ENCODE results near the gene TMBIM1. TPM values are rescaled to one million over a fixed set of nuclear protein-coding genes. Genes with fewer than 3 reads are reported as not detected.

The TMBIM1 gene
- total and polyA plus RNA-seq, 9 of the 15 experiments (the other 6 are each of a cell fraction or from before 2014, with no cell fraction given), result 14.2 to 105 (median 47.0) TPM

- TF ChIP-seq ZBTB40 (IDR thresholded peaks at IDR 0.05) (no peak), ZBTB40 (CRISPR knock-in tag; IDR thresholded peaks at IDR 0.05) (no peak), AFF4 (CRISPR knock-in tag; IDR thresholded peaks at IDR 0.05) (no peak), RBM15 (IDR thresholded peaks at IDR 0.05; ENCODE audit: insufficient read depth, low read length) (no peak), MITF (IDR thresholded peaks at IDR 0.05) (no peak), CC2D1A (IDR thresholded peaks at IDR 0.05) (no peak), MLLT1 (IDR thresholded peaks at IDR 0.05) (no peak), FOXP1 (CRISPR knock-in tag; IDR thresholded peaks at IDR 0.05) (no peak), CBX8 (IDR thresholded peaks at IDR 0.05; ENCODE audit: borderline replicate concordance, extremely low read depth, low read depth, low read length, poor library complexity, severe bottlenecking) (no peak), TAF15 (IDR thresholded peaks at IDR 0.05; ENCODE audit: low read depth, low read length) (no peak), ZNF217 (CRISPR knock-in tag; IDR thresholded peaks at IDR 0.05) (no peak)
Measured at GRCh38 chr2:218322768-218323525, 30.6 kb upstream of the TMBIM1 start (continued).
